HCT116 (cell line): ENCODE measurements around the gene PSENEN. TPM values are rescaled to one million over a fixed set of nuclear protein-coding genes. Genes with fewer than 3 reads are reported as not detected.

ENCODE experiments used
- ATAC-seq: fragments of 200-7000 bp; cut with Tn5 transposase; 2 replicates; pipeline ENCODE4 v1.9.1; 2020; ENCODE audit warnings: mild to moderate bottlenecking, moderate library complexity
- BruUV-seq: library from RNA; stranded (reverse); fragments of 400-500 nt; replicated peaks from 2 replicates; lab custom pipeline; 2021; lab: Mats Ljungman, UMichigan
- CTCF ChIA-PET: fragments of 300-600 bp; sonication (Branson Sonifier 250); formaldehyde crosslinking; loops from one replicate; lab custom pipeline; 2021; ENCODE audit warnings: antibody characterized with exemption; lab: Charles Lee
- POLR2A ChIA-PET: fragments of 300-600, 350-600 bp; sonication (Branson Sonifier 250); formaldehyde crosslinking; loops from one replicate; lab custom pipeline; 2021; ENCODE audit warnings: antibody characterized with exemption; lab: Charles Lee
- RAD21 ChIA-PET, 2 experiments: fragments of 300-600 bp; sonication (Branson Sonifier 250); formaldehyde crosslinking; loops; one replicate each; lab custom pipeline; 2023; ENCODE audit warnings: low total read pairs in 2 of 2; ENCODE audit not compliant: uncharacterized antibody in 2 of 2, unreplicated experiment in 2 of 2, low non-redundant PET in 1 of 2; lab: Charles Lee
- DNase-seq: peaks from one replicate; pipeline ENCODE4 v3.0.0-alpha.2; 2010; ENCODE audit warnings: low read depth, low spot score
- H2AFZ ChIP-seq: fragments of 200-600 bp; shearing (Covaris generic), sonication (generic); 2 replicates; pipeline ENCODE4 v1.6.1; 2017; ENCODE audit warnings: low read depth, mixed run types, mixed read lengths, antibody characterized with exemption, low read length; ENCODE audit not compliant: poor library complexity, severe bottlenecking
- H3K27ac ChIP-seq: 2 replicates; pipeline ENCODE4 v1.5.1; 2012; ENCODE audit warnings: low read depth, low read length
- H3K27me3 ChIP-seq: fragments of 200-600 bp; sonication (generic); 2 replicates; pipeline ENCODE4 v1.6.1; 2016; ENCODE audit warnings: mixed run types, low read length, mixed read lengths; ENCODE audit not compliant: insufficient read depth
- H3K36me3 ChIP-seq, 2 experiments: fragments of 200-500 bp in 1 of 2; fragments of 200-600 bp in 1 of 2; sonication (Bioruptor generic) in 1 of 2; sonication (generic) in 1 of 2; 2 replicates each; pipeline versions ENCODE4 v1.5.1 to v1.6.1; 2014 to 2016; ENCODE audit warnings: low read length in 2 of 2, inconsistent platforms in 1 of 2, mixed read lengths in 1 of 2, mixed run types in 1 of 2; ENCODE audit not compliant: insufficient read depth in 2 of 2, control insufficient read depth in 1 of 2
- H3K4me1 ChIP-seq, 2 experiments: fragments of 200-600 bp in 1 of 2; sonication (generic) in 1 of 2; 2 replicates each; pipeline versions ENCODE4 v1.5.1 to v1.6.1; 2012 to 2017; ENCODE audit warnings: low read length in 2 of 2, inconsistent platforms in 1 of 2, mild to moderate bottlenecking in 1 of 2, mixed read lengths in 1 of 2, mixed run types in 1 of 2, moderate library complexity in 1 of 2; ENCODE audit not compliant: insufficient read depth in 2 of 2, control insufficient read depth in 1 of 2
- H3K4me2 ChIP-seq: fragments of 200-600 bp; sonication (generic); 2 replicates; pipeline ENCODE4 v1.6.1; 2017; ENCODE audit warnings: mixed run types, low read length, mixed read lengths
- H3K4me3 ChIP-seq, 2 experiments: fragments of 200-600 bp in 1 of 2; sonication (generic) in 1 of 2; replicated peaks in 1 of 2; 2 replicates each; pipeline ENCODE4 v1.5.1; 2011 to 2016; ENCODE audit warnings: low read length in 2 of 2, control low read depth in 1 of 2, low read depth in 1 of 2, mild to moderate bottlenecking in 1 of 2, mixed read lengths in 1 of 2, mixed run types in 1 of 2
- H3K79me2 ChIP-seq: fragments of 200-600 bp; sonication (generic); 2 replicates; pipeline ENCODE4 v1.6.1; 2017; ENCODE audit warnings: mild to moderate bottlenecking, mixed run types, low read length, moderate library complexity, mixed read lengths; ENCODE audit not compliant: insufficient read depth
- H3K9ac ChIP-seq: fragments of 200-600 bp; sonication (generic); 2 replicates; pipeline ENCODE4 v1.6.1; 2016; ENCODE audit warnings: low read length, mixed read lengths
- H3K9me2 ChIP-seq: fragments of 200-600 bp; sonication (generic), shearing (Covaris generic); 2 replicates; pipeline ENCODE4 v1.6.1; 2017; ENCODE audit warnings: mixed run types, mild to moderate bottlenecking, moderate library complexity; ENCODE audit not compliant: insufficient read depth
- H3K9me3 ChIP-seq, 2 experiments: fragments of 200-500 bp in 1 of 2; fragments of 200-600 bp in 1 of 2; sonication (Bioruptor generic) in 1 of 2; sonication (generic) in 1 of 2; 2 replicates each; pipeline ENCODE4 v1.6.1; 2014 to 2017; ENCODE audit warnings: low read length in 2 of 2, mixed read lengths in 2 of 2, inconsistent platforms in 1 of 2, low read depth in 1 of 2, mild to moderate bottlenecking in 1 of 2, mixed run types in 1 of 2, moderate library complexity in 1 of 2; ENCODE audit not compliant: control insufficient read depth in 1 of 2, insufficient read depth in 1 of 2
- H4K20me1 ChIP-seq: fragments of 200-600 bp; sonication (generic), shearing (Covaris generic); 2 replicates; pipeline ENCODE4 v1.6.1; 2017; ENCODE audit warnings: mixed run types, mild to moderate bottlenecking, moderate library complexity; ENCODE audit not compliant: insufficient read depth
- CBX3 ChIP-seq: IDR thresholded peaks from 2 replicates; pipeline ENCODE4 v1.6.1; 2012; ENCODE audit warnings: low read depth
- CEBPB ChIP-seq: IDR thresholded peaks from 2 replicates; pipeline ENCODE4 v1.6.1; 2012; ENCODE audit warnings: low read depth
- ELF1 ChIP-seq: IDR thresholded peaks from 2 replicates; pipeline ENCODE4 v1.6.1; 2012; ENCODE audit warnings: low read depth, borderline replicate concordance
- EZH2 ChIP-seq: fragments of 200-600 bp; sonication (generic); IDR thresholded peaks from 2 replicates; pipeline ENCODE4 v1.6.1; 2017; ENCODE audit warnings: antibody characterized with exemption, mixed run types
- FOSL1 ChIP-seq: IDR thresholded peaks from 2 replicates; pipeline ENCODE4 v1.6.1; 2012; ENCODE audit warnings: low read depth
- MAX ChIP-seq: IDR thresholded peaks from 2 replicates; pipeline ENCODE4 v1.6.1; 2012
- POLR2AphosphoS5 ChIP-seq: IDR thresholded peaks from 2 replicates; pipeline ENCODE4 v1.6.1; 2011; ENCODE audit warnings: mild to moderate bottlenecking, low read depth, low read length, moderate library complexity
- REST ChIP-seq: IDR thresholded peaks from 2 replicates; pipeline ENCODE4 v1.6.1; 2012; ENCODE audit warnings: low read depth
- SIN3A ChIP-seq: IDR thresholded peaks from 2 replicates; pipeline ENCODE4 v1.6.1; 2012; ENCODE audit warnings: low read depth
- SRF ChIP-seq: IDR thresholded peaks from 2 replicates; pipeline ENCODE4 v1.6.1; 2012; ENCODE audit warnings: low read depth
- YY1 ChIP-seq: IDR thresholded peaks from 2 replicates; pipeline ENCODE4 v1.6.1; 2011; ENCODE audit warnings: low read length, low read depth, moderate library complexity, mild to moderate bottlenecking; ENCODE audit not compliant: insufficient replicate concordance; ENCODE audit errors: extremely low read depth
- ZBTB33 ChIP-seq: IDR thresholded peaks from 2 replicates; pipeline ENCODE4 v1.6.1; 2011; ENCODE audit warnings: mild to moderate bottlenecking, low read length, moderate library complexity; ENCODE audit not compliant: insufficient replicate concordance; ENCODE audit errors: extremely low read depth
- ZFX ChIP-seq: fragments of 450-650 bp; IDR thresholded peaks from 2 replicates; pipeline ENCODE4 v1.6.1; 2017
- intact Hi-C: fragments of 100-400 bp; cut with micrococcal nuclease; formaldehyde crosslinking; loops from 2 replicates; pipeline ENCODE4 v1.10.0; 2022
- total RNA-seq: library from RNA; stranded (reverse); gene quantifications from one replicate; pipeline ENCODE4 v1.2.1, GENCODE V29; 2021; ENCODE audit not compliant: unreplicated experiment

Gene PSENEN
- total RNA-seq, 1 experiment from 2014 or later, result 55.3 TPM

GRCh38 chr19:35722897-35723296 is 22.6 kb upstream of the PSENEN start:
- ChIA-PET POLR2A (interaction anchor here (1.3 kb wide), 1 partner anchor 22 kb away, joined by 3 read pairs; the partner anchor contains the start of genes PSENEN and U2AF1L4), RAD21 (no interaction called here)
- peaks cover 35% of the 10 kb centered on the region for H3K79me2 ChIP-seq
- ATAC-seq (no peak), DNase-seq (no peak)
- no peaks in the 10 kb centered on the region for H3K9me2 ChIP-seq
- no peak overlapping the region for H2AFZ ChIP-seq
- H3K4me3 ChIP-seq, result no peak overlapping the region
- peaks cover 7 to 9% of the 10 kb centered on the region in 2 experiments; a peak in 3 of 4 replicates for H3K4me1 ChIP-seq
- TF ChIP-seq CEBPB (no peak), FOSL1 (no peak), SIN3A (no peak), ZBTB33 (no peak), SRF (no peak)
- TF ChIP-seq, all 23 proteins: peak for 0
- Histone ChIP-seq H3K27ac (no peak overlapping the region), H3K4me2 (no peak overlapping the region), H3K36me3 (peaks cover 57 to 60% of the 10 kb centered on the region in 2 experiments), H4K20me1 (no peaks in the 10 kb centered on the region), H3K27me3 (no peaks in the 10 kb centered on the region), H3K9me3 (no peaks in the 10 kb centered on the region), H3K9ac (no peak overlapping the region)
- CTCF ChIA-PET, result interaction anchor here (0.9 kb wide), 1 partner anchor 18 kb away, joined by 3 read pairs; no protein-coding TSS in a partner anchor
- no TSS peak for BruUV-seq
- intact Hi-C loops, result no loop called here

- Histone ChIP-seq H3K27ac (no peak overlapping the region), H3K4me3 (no peak overlapping the region), H3K9me2 (no peaks in the 10 kb centered on the region), H2AFZ (no peak overlapping the region), H3K79me2 (peaks cover 29% of the 10 kb centered on the region), H3K9ac (no peak overlapping the region), H4K20me1 (no peaks in the 10 kb centered on the region), H3K27me3 (no peaks in the 10 kb centered on the region), H3K9me3 (no peaks in the 10 kb centered on the region), H3K36me3 (peaks cover 61 to 65% of the 10 kb centered on the region in 2 experiments), H3K4me2 (no peak overlapping the region), H3K4me1 (peaks cover 7 to 9% of the 10 kb centered on the region in 2 experiments; a peak in 3 of 4 replicates)
- ATAC-seq, result no peak
- RAD21 ChIA-PET, result no interaction called here
- POLR2A ChIA-PET, result interaction anchor here (1.0 to 1.3 kb wide), 2 partner anchors 17 to 22 kb away, joined by 3 to 5 read pairs; partner anchors contain the start of genes PSENEN and U2AF1L4
- no TSS peak for BruUV-seq
- intact Hi-C loops, result no loop called here
- no peak for DNase-seq
- CTCF ChIA-PET, result interaction anchor here (0.9 kb wide), 1 partner anchor 17 kb away, joined by 3 read pairs; no protein-coding TSS in a partner anchor
- TF ChIP-seq FOSL1, result no peak
- TF ChIP-seq YY1, result no peak
- TF ChIP-seq REST, result no peak
- no peak for TF ChIP-seq ZFX
- no peak for TF ChIP-seq POLR2AphosphoS5
- no peak for TF ChIP-seq CBX3
- no peak for TF ChIP-seq MAX
- TF ChIP-seq ELF1, result no peak
- no peak for TF ChIP-seq EZH2
- TF ChIP-seq SIN3A, result no peak
- TF ChIP-seq CEBPB, result no peak
Measured at GRCh38 chr19:35723671-35724070, 21.8 kb upstream of the PSENEN start.
